ENCODE measurements around the gene NRCAM.

NRCAM gene

GRCh38 chr7:108492742-108493141 lies 36.5 kb upstream of the NRCAM start:
- ChIA-PET CTCF (interaction anchor here (1.0 to 2.2 kb wide), 4 partner anchors 20 to 108 kb away, joined by 3 to 5 read pairs (median 4); partner anchors contain the start of gene NRCAM), POLR2A (no interaction called here)
- no peak for DNase-seq (ENCODE audit: extremely low spot score)
- TF ChIP-seq CTCF (IDR thresholded peaks at IDR 0.05; ENCODE audit: control extremely low read depth, extremely low read depth, low read depth, missing control alignments): no peak

GRCh38 chr7:108488768-108489538 lies 32.7 kb upstream of the NRCAM start:
- ChIA-PET CTCF (no interaction called here), POLR2A (no interaction called here)
- DNase-seq (ENCODE audit: extremely low spot score): no peak
- no peak for TF ChIP-seq CTCF (IDR thresholded peaks at IDR 0.05; ENCODE audit: control extremely low read depth, extremely low read depth, low read depth, missing control alignments)

- no peak for DNase-seq (ENCODE audit: extremely low spot score)
- no peak for TF ChIP-seq CTCF (IDR thresholded peaks at IDR 0.05; ENCODE audit: control extremely low read depth, extremely low read depth, low read depth, missing control alignments)
- ChIA-PET POLR2A (no interaction called here), CTCF (interaction anchor here (1.2 to 4.9 kb wide), 4 partner anchors 9 to 42 kb away, joined by 3 to 40 read pairs (median 4); no protein-coding TSS in a partner anchor)
Observed at GRCh38 chr7:108487646-108488045, 31.4 kb upstream of the NRCAM start.

- DNase-seq (ENCODE audit: extremely low spot score): no peak
- POLR2A ChIA-PET: no interaction called here
- TF ChIP-seq CTCF (IDR thresholded peaks at IDR 0.05; ENCODE audit: control extremely low read depth, extremely low read depth, low read depth, missing control alignments): no peak
- CTCF ChIA-PET: interaction anchor here (1.2 to 4.9 kb wide), 3 partner anchors 11 to 41 kb away, joined by 3 to 40 read pairs (median 5); no protein-coding TSS in a partner anchor
Observed at GRCh38 chr7:108486291-108486966, 30.2 kb upstream of the NRCAM start.

- CTCF ChIA-PET: interaction anchor here (0.8 to 4.9 kb wide), 3 partner anchors 13 to 16 kb away, joined by 3 to 40 read pairs (median 7); no protein-coding TSS in a partner anchor
- POLR2A ChIA-PET: no interaction called here
- DNase-seq (ENCODE audit: extremely low spot score): no peak
- no peak for TF ChIP-seq CTCF (IDR thresholded peaks at IDR 0.05; ENCODE audit: control extremely low read depth, extremely low read depth, low read depth, missing control alignments)
Observed at GRCh38 chr7:108484137-108484536, 27.9 kb upstream of the NRCAM start.

- ChIA-PET POLR2A (no interaction called here), CTCF (interaction anchor here (1.2 to 2.5 kb wide), 3 partner anchors 10 to 26 kb away, joined by 4 to 13 read pairs (median 8); no protein-coding TSS in a partner anchor)
- no peak for DNase-seq (ENCODE audit: extremely low spot score)
- TF ChIP-seq CTCF (IDR thresholded peaks at IDR 0.05; ENCODE audit: control extremely low read depth, extremely low read depth, low read depth, missing control alignments): no peak
Observed at GRCh38 chr7:108480311-108480710, 24.1 kb upstream of the NRCAM start.

Data from GM10248 (cell line).